ENCODE measurements around the gene SHC4. TPM values are rescaled to one million over a fixed set of nuclear protein-coding genes. Genes with fewer than 3 reads are reported as not detected.

SHC4 gene
- total and polyA plus RNA-seq, 4 donors: 0.09 to 1.9 (median 0.44) TPM

GRCh38 chr15:48832648-48833047 is 131.1 kb downstream of the SHC4 start:
- Histone ChIP-seq H3K9me3 (ENCODE audit: control insufficient read depth in 4 of 4, insufficient read depth in 3 of 4, low read length in 3 of 4) (peaks cover 0 to 8% (median 7%) of the 10 kb centered on the region in 4 donors), H3K4me3 (no peak overlapping the region), H3K36me3 (ENCODE audit: control insufficient read depth in 4 of 4, insufficient read depth in 4 of 4, low read length in 4 of 4) (no peaks in the 10 kb centered on the region), H3K9ac (ENCODE audit: insufficient read depth in 1 of 2, low read length in 2 of 2) (no peak overlapping the region), H3K4me1 (ENCODE audit: control insufficient read depth in 5 of 5, insufficient read depth in 5 of 5, low read length in 5 of 5) (no peaks in the 10 kb centered on the region), H3K27ac (ENCODE audit: low read depth in 1 of 2, low read length in 1 of 2) (no peak overlapping the region), H3K27me3 (ENCODE audit: control insufficient read depth in 3 of 3, insufficient read depth in 3 of 3, low read length in 2 of 3) (no peaks in the 10 kb centered on the region)
- no peak for DNase-seq
- no peak for ATAC-seq (ENCODE audit: insufficient read depth, low FRiP score)
- TF ChIP-seq CTCF (IDR thresholded peaks at IDR 0.05; ENCODE audit: control extremely low read depth, extremely low read depth): no peak

- H3K27me3 ChIP-seq (ENCODE audit: control insufficient read depth in 3 of 3, insufficient read depth in 3 of 3, low read length in 2 of 3): no peaks in the 10 kb centered on the region
- H3K9me3 ChIP-seq (ENCODE audit: control insufficient read depth in 4 of 4, insufficient read depth in 3 of 4, low read length in 3 of 4): peaks cover 0 to 8% (median 5%) of the 10 kb centered on the region in 4 donors
- H3K4me3 ChIP-seq: no peak overlapping the region
- DNase-seq: no peak
- no peak for ATAC-seq (ENCODE audit: insufficient read depth, low FRiP score)
- H3K36me3 ChIP-seq (ENCODE audit: control insufficient read depth in 4 of 4, insufficient read depth in 4 of 4, low read length in 4 of 4): no peaks in the 10 kb centered on the region
- TF ChIP-seq CTCF (IDR thresholded peaks at IDR 0.05; ENCODE audit: control extremely low read depth, extremely low read depth): no peak
- H3K9ac ChIP-seq (ENCODE audit: insufficient read depth in 1 of 2, low read length in 2 of 2): no peak overlapping the region
- no peak overlapping the region for H3K27ac ChIP-seq (ENCODE audit: low read depth in 1 of 2, low read length in 1 of 2)
- no peaks in the 10 kb centered on the region for H3K4me1 ChIP-seq (ENCODE audit: control insufficient read depth in 5 of 5, insufficient read depth in 5 of 5, low read length in 5 of 5)
These were observed 134.8 kb downstream of the SHC4 start for GRCh38 chr15:48828906-48829305.

- TF ChIP-seq CTCF (IDR thresholded peaks at IDR 0.05; ENCODE audit: control extremely low read depth, extremely low read depth): no peak
These were observed 135.2 kb downstream of the SHC4 start for GRCh38 chr15:48828471-48828870.

GRCh38 chr15:48825075-48825474 is 138.6 kb downstream of the SHC4 start:
- no peak overlapping the region for H3K27ac ChIP-seq (ENCODE audit: low read depth in 1 of 2, low read length in 1 of 2)
- H3K36me3 ChIP-seq (ENCODE audit: control insufficient read depth in 4 of 4, insufficient read depth in 4 of 4, low read length in 4 of 4): no peaks in the 10 kb centered on the region
- H3K9ac ChIP-seq (ENCODE audit: insufficient read depth in 1 of 2, low read length in 2 of 2): no peak overlapping the region
- H3K27me3 ChIP-seq (ENCODE audit: control insufficient read depth in 3 of 3, insufficient read depth in 3 of 3, low read length in 2 of 3): no peaks in the 10 kb centered on the region
- 86% methylated on average over 1 of the region's 1 CpG for WGBS, 2 donors
- no peak overlapping the region for H3K4me3 ChIP-seq
- peaks cover 0 to 5% (median 0%) of the 10 kb centered on the region in 4 donors for H3K9me3 ChIP-seq (ENCODE audit: control insufficient read depth in 4 of 4, insufficient read depth in 3 of 4, low read length in 3 of 4)
- no peaks in the 10 kb centered on the region for H3K4me1 ChIP-seq (ENCODE audit: control insufficient read depth in 5 of 5, insufficient read depth in 5 of 5, low read length in 5 of 5)
- no peak for ATAC-seq (ENCODE audit: insufficient read depth, low FRiP score)
- TF ChIP-seq CTCF (IDR thresholded peaks at IDR 0.05; ENCODE audit: control extremely low read depth, extremely low read depth): no peak
- no peak for DNase-seq

More at GRCh38 chr15:48828471-48828870, 135.2 kb downstream of the SHC4 start:
- no peak overlapping the region for H3K9ac ChIP-seq (ENCODE audit: insufficient read depth in 1 of 2, low read length in 2 of 2)
- no peak overlapping the region for H3K4me3 ChIP-seq
- ATAC-seq (ENCODE audit: insufficient read depth, low FRiP score) (no peak), DNase-seq (no peak)
- H3K4me1 ChIP-seq (ENCODE audit: control insufficient read depth in 5 of 5, insufficient read depth in 5 of 5, low read length in 5 of 5): no peaks in the 10 kb centered on the region
- H3K27ac ChIP-seq (ENCODE audit: low read depth in 1 of 2, low read length in 1 of 2): no peak overlapping the region
- peaks cover 0 to 8% (median 4%) of the 10 kb centered on the region in 4 donors for H3K9me3 ChIP-seq (ENCODE audit: control insufficient read depth in 4 of 4, insufficient read depth in 3 of 4, low read length in 3 of 4)
- no peaks in the 10 kb centered on the region for H3K36me3 ChIP-seq (ENCODE audit: control insufficient read depth in 4 of 4, insufficient read depth in 4 of 4, low read length in 4 of 4)
- 52 to 61% methylated on average over 4 of the region's 4 CpGs for WGBS, 2 donors
- H3K27me3 ChIP-seq (ENCODE audit: control insufficient read depth in 3 of 3, insufficient read depth in 3 of 3, low read length in 2 of 3): no peaks in the 10 kb centered on the region

All from lung (tissue), 12 donors.